ENCODE results near the gene HNRNPAB. TPM values are rescaled to one million over a fixed set of nuclear protein-coding genes. Genes with fewer than 3 reads are reported as not detected.

Gene HNRNPAB
- total RNA-seq, 4 donors from 2014 or later, result 74.8 to 135 (median 81.4) TPM

GRCh38 chr5:178240341-178240741 is 36.0 kb downstream of the HNRNPAB start:
- no peaks in the 10 kb centered on the region for H3K36me3 ChIP-seq
- no peaks in the 10 kb centered on the region for H3K9me3 ChIP-seq
- peak overlapping the region in 3 of 4 donors; percentile 45 to 69 (median 68) for H3K27ac ChIP-seq

GRCh38 chr5:178240766-178241165 is 36.4 kb downstream of the HNRNPAB start:
- no peak for TF ChIP-seq CTCF (IDR thresholded peaks at IDR 0.05)
- TF ChIP-seq POLR2A (IDR thresholded peaks at IDR 0.05), result no peak
- peak in 1 of 3 donors; percentile 24 for DNase-seq
- H3K9me3 ChIP-seq, result no peaks in the 10 kb centered on the region
- H3K4me1 ChIP-seq, result peaks cover 5 to 39% (median 26%) of the 10 kb centered on the region in 4 donors
- H3K27me3 ChIP-seq, result no peaks in the 10 kb centered on the region
- H3K4me3 ChIP-seq, result no peak overlapping the region
- no peaks in the 10 kb centered on the region for H3K36me3 ChIP-seq
- peak overlapping the region in 3 of 4 donors; percentile 45 to 69 (median 68) for H3K27ac ChIP-seq

More at GRCh38 chr5:178240341-178240741, 36.0 kb downstream of the HNRNPAB start:
- Histone ChIP-seq H3K4me3 (no peak overlapping the region), H3K27me3 (no peaks in the 10 kb centered on the region), H3K4me1 (peaks cover 5 to 39% (median 26%) of the 10 kb centered on the region in 4 donors)
- no peak for TF ChIP-seq CTCF (IDR thresholded peaks at IDR 0.05)
- no peak for DNase-seq

- DNase-seq, result no peak
- TF ChIP-seq CTCF (IDR thresholded peaks at IDR 0.05) (no peak), POLR2A (IDR thresholded peaks at IDR 0.05) (no peak)
- Histone ChIP-seq H3K4me1 (peaks cover 5 to 37% (median 26%) of the 10 kb centered on the region in 4 donors), H3K4me3 (no peak overlapping the region), H3K27me3 (no peaks in the 10 kb centered on the region), H3K9me3 (no peaks in the 10 kb centered on the region), H3K27ac (peak overlapping the region in 3 of 4 donors; percentile 6 to 68 (median 44)), H3K36me3 (no peaks in the 10 kb centered on the region)
Measured at GRCh38 chr5:178241231-178241663, 36.9 kb downstream of the HNRNPAB start.

GRCh38 chr5:178241688-178242231 is 37.4 kb downstream of the HNRNPAB start:
- Histone ChIP-seq H3K4me3 (no peak overlapping the region), H3K9me3 (no peaks in the 10 kb centered on the region), H3K27me3 (no peaks in the 10 kb centered on the region), H3K4me1 (peaks cover 5 to 34% (median 25%) of the 10 kb centered on the region in 4 donors), H3K36me3 (no peaks in the 10 kb centered on the region), H3K27ac (peak overlapping the region in 2 of 4 donors; percentile 44 to 68)
- TF ChIP-seq POLR2A (IDR thresholded peaks at IDR 0.05) (no peak), CTCF (IDR thresholded peaks at IDR 0.05) (no peak)
- DNase-seq, result no peak

- Histone ChIP-seq H3K27ac (no peak overlapping the region), H3K27me3 (no peaks in the 10 kb centered on the region), H3K4me1 (peaks cover 4 to 31% (median 22%) of the 10 kb centered on the region in 4 donors), H3K4me3 (no peak overlapping the region), H3K9me3 (no peaks in the 10 kb centered on the region), H3K36me3 (no peaks in the 10 kb centered on the region)
- TF ChIP-seq CTCF (IDR thresholded peaks at IDR 0.05) (no peak), POLR2A (IDR thresholded peaks at IDR 0.05) (no peak)
- DNase-seq, result no peak
Measured at GRCh38 chr5:178242416-178242815, 38.1 kb downstream of the HNRNPAB start.
